Measurements from ENCODE around the gene PIM2.

GRCh38 chrX:48909703-48910294 lies 9.0 kb downstream of the PIM2 start:
- TF ChIP-seq CBX5 (IDR thresholded peaks at IDR 0.05; ENCODE audit: borderline replicate concordance, low read depth), result no peak
- TF ChIP-seq, protein P1, sequence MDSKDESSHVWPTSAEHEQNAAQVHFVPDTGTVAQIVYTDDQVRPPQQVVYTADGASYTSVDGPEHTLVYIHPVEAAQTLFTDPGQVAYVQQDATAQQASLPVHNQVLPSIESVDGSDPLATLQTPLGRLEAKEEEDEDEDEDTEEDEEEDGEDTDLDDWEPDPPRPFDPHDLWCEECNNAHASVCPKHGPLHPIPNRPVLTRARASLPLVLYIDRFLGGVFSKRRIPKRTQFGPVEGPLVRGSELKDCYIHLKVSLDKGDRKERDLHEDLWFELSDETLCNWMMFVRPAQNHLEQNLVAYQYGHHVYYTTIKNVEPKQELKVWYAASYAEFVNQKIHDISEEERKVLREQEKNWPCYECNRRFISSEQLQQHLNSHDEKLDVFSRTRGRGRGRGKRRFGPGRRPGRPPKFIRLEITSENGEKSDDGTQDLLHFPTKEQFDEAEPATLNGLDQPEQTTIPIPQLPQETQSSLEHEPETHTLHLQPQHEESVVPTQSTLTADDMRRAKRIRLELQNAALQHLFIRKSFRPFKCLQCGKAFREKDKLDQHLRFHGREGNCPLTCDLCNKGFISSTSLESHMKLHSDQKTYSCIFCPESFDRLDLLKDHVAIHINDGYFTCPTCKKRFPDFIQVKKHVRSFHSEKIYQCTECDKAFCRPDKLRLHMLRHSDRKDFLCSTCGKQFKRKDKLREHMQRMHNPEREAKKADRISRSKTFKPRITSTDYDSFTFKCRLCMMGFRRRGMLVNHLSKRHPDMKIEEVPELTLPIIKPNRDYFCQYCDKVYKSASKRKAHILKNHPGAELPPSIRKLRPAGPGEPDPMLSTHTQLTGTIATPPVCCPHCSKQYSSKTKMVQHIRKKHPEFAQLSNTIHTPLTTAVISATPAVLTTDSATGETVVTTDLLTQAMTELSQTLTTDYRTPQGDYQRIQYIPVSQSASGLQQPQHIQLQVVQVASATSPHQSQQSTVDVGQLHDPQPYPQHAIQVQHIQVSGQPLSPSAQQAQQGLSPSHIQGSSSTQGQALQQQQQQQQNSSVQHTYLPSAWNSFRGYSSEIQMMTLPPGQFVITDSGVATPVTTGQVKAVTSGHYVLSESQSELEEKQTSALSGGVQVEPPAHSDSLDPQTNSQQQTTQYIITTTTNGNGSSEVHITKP (IDR thresholded peaks at IDR 0.05; ENCODE audit: partially characterized antibody), result no peak
- TF ChIP-seq SIN3A (IDR thresholded peaks at IDR 0.05; ENCODE audit: borderline replicate concordance in 2 of 2, control insufficient read depth in 1 of 2, low read depth in 2 of 2, low read length in 2 of 2), result no peak
- TF ChIP-seq TEAD1 (CRISPR knock-in tag; IDR thresholded peaks at IDR 0.05), result no peak
- no peak for TF ChIP-seq ZNF77 (CRISPR knock-in tag; IDR thresholded peaks at IDR 0.05)
- no peak for TF ChIP-seq MLX (CRISPR knock-in tag; conservative IDR thresholded peaks at IDR 0.05)
- TF ChIP-seq HMG20B (CRISPR knock-in tag; IDR thresholded peaks at IDR 0.05), result no peak
- TF ChIP-seq TCF7 (IDR thresholded peaks at IDR 0.05; ENCODE audit: borderline replicate concordance), result no peak
- no peak for TF ChIP-seq POLR2A (conservative IDR thresholded peaks at IDR 0.05)

All from K562 (cell line).